ENCODE data around the gene CEP57L1.
A peak's percentile ranks its signal among the peaks of the same experiment; 100 is the strongest.
"Not testable (repeated sequence)": the region's sequence is repeated elsewhere in the genome, so short reads cannot be mapped to it uniquely, and the experiment has no call there.

Gene CEP57L1

GRCh38 chr6:109186012-109186411 lies 90.7 kb downstream of the CEP57L1 start:
- H3K36me3 ChIP-seq (ENCODE audit: control insufficient read depth in 4 of 4, insufficient read depth in 4 of 4, low read length in 3 of 4) = no peaks in the 10 kb centered on the region
- ChIA-PET CTCF (interaction anchor here (0.7 to 3.8 kb wide), 7 partner anchors 127 to 249 kb away, joined by 3 to 78 read pairs (median 6); partner anchors contain the start of gene CD164), POLR2A (interaction anchor here (3.6 kb wide), 1 partner anchor 197 kb away, joined by 19 read pairs; the partner anchor contains the start of gene CD164)
- peak in 2 of 3 donors; percentile 29 to 37 for DNase-seq
- peaks cover 13 to 58% (median 24%) of the 10 kb centered on the region in 4 experiments for H3K4me1 ChIP-seq (ENCODE audit: control extremely low read depth in 1 of 4, control insufficient read depth in 4 of 4, insufficient read depth in 4 of 4, low read length in 3 of 4)
- H3K27me3 ChIP-seq (replicated peaks in 2 of 5; ENCODE audit: control insufficient read depth in 4 of 5, insufficient read depth in 5 of 5, low read length in 4 of 5) = no peaks in the 10 kb centered on the region
- H3K9me3 ChIP-seq (ENCODE audit: control extremely low read depth in 1 of 5, control insufficient read depth in 4 of 5, insufficient read depth in 2 of 5, low read depth in 1 of 5, low read length in 4 of 5) = peaks cover 0 to under 1% (median 0%) of the 10 kb centered on the region in 5 experiments
- H3K4me3 ChIP-seq (ENCODE audit: control insufficient read depth in 1 of 7, extremely low read depth in 1 of 7, insufficient read depth in 4 of 7, low read depth in 2 of 7, low read length in 6 of 7) = no peak overlapping the region
- H3K27ac ChIP-seq (ENCODE audit: insufficient read depth in 1 of 2, low read depth in 1 of 2, low read length in 2 of 2, poor library complexity in 1 of 2, severe bottlenecking in 2 of 2) = no peak overlapping the region
- WGBS (ENCODE audit: insufficient coverage) = 0% methylated on average over 1 of the region's 3 CpGs

- H3K9me3 ChIP-seq (ENCODE audit: control extremely low read depth in 1 of 5, control insufficient read depth in 4 of 5, insufficient read depth in 2 of 5, low read depth in 1 of 5, low read length in 4 of 5) = peaks cover 0 to 12% (median 5%) of the 10 kb centered on the region in 5 experiments
- H3K36me3 ChIP-seq (ENCODE audit: control insufficient read depth in 4 of 4, insufficient read depth in 4 of 4, low read length in 3 of 4) = no peaks in the 10 kb centered on the region
- H3K4me1 ChIP-seq (ENCODE audit: control extremely low read depth in 1 of 4, control insufficient read depth in 4 of 4, insufficient read depth in 4 of 4, low read length in 3 of 4) = peaks cover 13 to 58% (median 24%) of the 10 kb centered on the region in 4 experiments
- H3K4me3 ChIP-seq (ENCODE audit: control insufficient read depth in 1 of 7, extremely low read depth in 1 of 7, insufficient read depth in 4 of 7, low read depth in 2 of 7, low read length in 6 of 7) = peak overlapping the region in 1 of 7 experiments; percentile 49
- ChIA-PET CTCF (interaction anchor here (0.5 to 3.8 kb wide), 35 partner anchors 11 to 339 kb away, joined by 3 to 78 read pairs (median 5); partner anchors contain the start of genes CD164 and CEP57L1), POLR2A (interaction anchor here (0.8 to 3.6 kb wide), 3 partner anchors 117 to 204 kb away, joined by 3 to 19 read pairs (median 4); partner anchors contain the start of gene CD164)
- 0% methylated on average over 3 of the region's 5 CpGs for WGBS (ENCODE audit: insufficient coverage)
- peak overlapping the region in 1 of 2 experiments; percentile 27 for H3K27ac ChIP-seq (ENCODE audit: insufficient read depth in 1 of 2, low read depth in 1 of 2, low read length in 2 of 2, poor library complexity in 1 of 2, severe bottlenecking in 2 of 2)
- DNase-seq = peak; percentile 60 to 74 (median 67)
- no peaks in the 10 kb centered on the region for H3K27me3 ChIP-seq (replicated peaks in 2 of 5; ENCODE audit: control insufficient read depth in 4 of 5, insufficient read depth in 5 of 5, low read length in 4 of 5)
Measured at GRCh38 chr6:109187399-109188114, 92.2 kb downstream of the CEP57L1 start.

GRCh38 chr6:109188115-109188411 lies 92.8 kb downstream of the CEP57L1 start:
- H3K36me3 ChIP-seq (ENCODE audit: control insufficient read depth in 4 of 4, insufficient read depth in 4 of 4, low read length in 3 of 4) = no peaks in the 10 kb centered on the region
- peaks cover 13 to 56% (median 24%) of the 10 kb centered on the region in 4 experiments for H3K4me1 ChIP-seq (ENCODE audit: control extremely low read depth in 1 of 4, control insufficient read depth in 4 of 4, insufficient read depth in 4 of 4, low read length in 3 of 4)
- H3K4me3 ChIP-seq (ENCODE audit: control insufficient read depth in 1 of 7, extremely low read depth in 1 of 7, insufficient read depth in 4 of 7, low read depth in 2 of 7, low read length in 6 of 7) = peak overlapping the region in 1 of 7 experiments; percentile 49
- H3K27me3 ChIP-seq (replicated peaks in 2 of 5; ENCODE audit: control insufficient read depth in 4 of 5, insufficient read depth in 5 of 5, low read length in 4 of 5) = no peaks in the 10 kb centered on the region
- WGBS (ENCODE audit: insufficient coverage) = 26% methylated on average over 5 of the region's 5 CpGs
- ChIA-PET CTCF (interaction anchor here (0.5 to 3.8 kb wide), 38 partner anchors 10 to 338 kb away, joined by 3 to 78 read pairs (median 5); partner anchors contain the start of genes CD164 and CEP57L1), POLR2A (interaction anchor here (0.8 to 3.6 kb wide), 3 partner anchors 117 to 203 kb away, joined by 3 to 19 read pairs (median 4); partner anchors contain the start of gene CD164)
- DNase-seq = no peak
- H3K9me3 ChIP-seq (ENCODE audit: control extremely low read depth in 1 of 5, control insufficient read depth in 4 of 5, insufficient read depth in 2 of 5, low read depth in 1 of 5, low read length in 4 of 5) = peaks cover 0 to 14% (median 5%) of the 10 kb centered on the region in 5 experiments
- no peak overlapping the region for H3K27ac ChIP-seq (ENCODE audit: insufficient read depth in 1 of 2, low read depth in 1 of 2, low read length in 2 of 2, poor library complexity in 1 of 2, severe bottlenecking in 2 of 2)

DNA sequence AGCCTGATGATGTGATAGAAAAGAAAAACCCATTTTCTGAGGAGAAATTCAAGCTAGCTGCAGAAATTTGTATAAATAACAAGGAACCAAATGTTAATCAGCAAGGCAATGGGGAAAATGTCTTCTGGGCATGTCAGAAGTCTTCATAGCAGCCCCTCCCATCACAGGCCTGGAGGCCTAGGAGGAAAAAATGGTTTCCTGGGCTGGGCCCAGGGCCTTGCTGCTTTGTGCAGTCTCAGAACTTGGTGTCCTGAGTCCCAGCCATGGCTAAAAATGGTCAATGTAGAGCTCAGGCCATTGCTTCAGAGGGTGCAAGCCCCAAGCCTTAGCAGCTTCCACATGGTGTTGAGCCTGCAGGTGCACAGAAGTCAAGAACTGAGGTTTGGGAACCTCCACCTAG lies 96.1 kb downstream of the CEP57L1 start:
- H3K4me3 ChIP-seq (ENCODE audit: control insufficient read depth in 1 of 7, extremely low read depth in 1 of 7, insufficient read depth in 4 of 7, low read depth in 2 of 7, low read length in 6 of 7); H3K27me3 ChIP-seq (replicated peaks in 2 of 5; ENCODE audit: control insufficient read depth in 4 of 5, insufficient read depth in 5 of 5, low read length in 4 of 5); H3K27ac ChIP-seq (ENCODE audit: insufficient read depth in 1 of 2, low read depth in 1 of 2, low read length in 2 of 2, poor library complexity in 1 of 2, severe bottlenecking in 2 of 2); H3K36me3 ChIP-seq (ENCODE audit: control insufficient read depth in 4 of 4, insufficient read depth in 4 of 4, low read length in 3 of 4); CTCF ChIA-PET; DNase-seq; POLR2A ChIA-PET: not testable (repeated sequence)
- peaks cover 0 to 15% (median 5%) of the 10 kb centered on the region in 5 experiments for H3K9me3 ChIP-seq (ENCODE audit: control extremely low read depth in 1 of 5, control insufficient read depth in 4 of 5, insufficient read depth in 2 of 5, low read depth in 1 of 5, low read length in 4 of 5)
- peaks cover 3 to 32% (median 8%) of the 10 kb centered on the region in 4 experiments for H3K4me1 ChIP-seq (ENCODE audit: control extremely low read depth in 1 of 4, control insufficient read depth in 4 of 4, insufficient read depth in 4 of 4, low read length in 3 of 4)

GRCh38 chr6:109192865-109193264 lies 97.6 kb downstream of the CEP57L1 start:
- WGBS (ENCODE audit: insufficient coverage) = 100% methylated on average over 2 of the region's 4 CpGs
- no peak for DNase-seq
- Histone ChIP-seq H3K9me3 (ENCODE audit: control extremely low read depth in 1 of 5, control insufficient read depth in 4 of 5, insufficient read depth in 2 of 5, low read depth in 1 of 5, low read length in 4 of 5) (peaks cover 0 to 15% (median 5%) of the 10 kb centered on the region in 5 experiments), H3K27ac (ENCODE audit: insufficient read depth in 1 of 2, low read depth in 1 of 2, low read length in 2 of 2, poor library complexity in 1 of 2, severe bottlenecking in 2 of 2) (no peak overlapping the region), H3K4me1 (ENCODE audit: control extremely low read depth in 1 of 4, control insufficient read depth in 4 of 4, insufficient read depth in 4 of 4, low read length in 3 of 4) (peaks cover 0 to 17% (median 3%) of the 10 kb centered on the region in 4 experiments), H3K27me3 (replicated peaks in 2 of 5; ENCODE audit: control insufficient read depth in 4 of 5, insufficient read depth in 5 of 5, low read length in 4 of 5) (no peaks in the 10 kb centered on the region), H3K4me3 (ENCODE audit: control insufficient read depth in 1 of 7, extremely low read depth in 1 of 7, insufficient read depth in 4 of 7, low read depth in 2 of 7, low read length in 6 of 7) (no peak overlapping the region), H3K36me3 (ENCODE audit: control insufficient read depth in 4 of 4, insufficient read depth in 4 of 4, low read length in 3 of 4) (no peaks in the 10 kb centered on the region)
- CTCF ChIA-PET = interaction anchor here (1.4 kb wide), 1 partner anchor 186 kb away, joined by 3 read pairs; no protein-coding TSS in a partner anchor
- POLR2A ChIA-PET = no interaction called here

DNA sequence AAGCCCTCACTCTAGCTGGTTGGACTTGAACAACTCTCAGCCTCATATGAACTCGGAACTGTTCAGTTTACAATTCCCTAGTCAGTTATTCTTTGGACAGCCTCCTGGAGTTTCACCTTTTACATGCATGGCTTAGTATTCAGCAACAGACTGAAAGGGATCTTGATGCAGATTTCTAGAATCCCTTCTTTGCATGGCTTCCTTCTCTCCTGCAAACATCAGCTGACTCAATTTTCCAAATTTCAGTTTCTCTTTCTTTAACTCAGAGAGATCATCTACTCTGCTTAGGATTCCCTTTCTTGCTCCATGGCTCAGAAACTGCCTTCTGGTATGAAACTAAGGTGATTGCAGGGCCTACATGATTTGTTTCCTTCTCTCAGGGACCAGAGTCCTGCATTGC lies 99.6 kb downstream of the CEP57L1 start:
- Histone ChIP-seq H3K4me3 (ENCODE audit: control insufficient read depth in 1 of 7, extremely low read depth in 1 of 7, insufficient read depth in 4 of 7, low read depth in 2 of 7, low read length in 6 of 7) (no peak overlapping the region), H3K4me1 (ENCODE audit: control extremely low read depth in 1 of 4, control insufficient read depth in 4 of 4, insufficient read depth in 4 of 4, low read length in 3 of 4) (peaks cover 0 to 6% (median 2%) of the 10 kb centered on the region in 4 experiments), H3K9me3 (ENCODE audit: control extremely low read depth in 1 of 5, control insufficient read depth in 4 of 5, insufficient read depth in 2 of 5, low read depth in 1 of 5, low read length in 4 of 5) (peaks cover 0 to 15% (median 5%) of the 10 kb centered on the region in 5 experiments), H3K27me3 (replicated peaks in 2 of 5; ENCODE audit: control insufficient read depth in 4 of 5, insufficient read depth in 5 of 5, low read length in 4 of 5) (no peaks in the 10 kb centered on the region), H3K27ac (ENCODE audit: insufficient read depth in 1 of 2, low read depth in 1 of 2, low read length in 2 of 2, poor library complexity in 1 of 2, severe bottlenecking in 2 of 2) (no peak overlapping the region), H3K36me3 (ENCODE audit: control insufficient read depth in 4 of 4, insufficient read depth in 4 of 4, low read length in 3 of 4) (no peaks in the 10 kb centered on the region)
- ChIA-PET CTCF (interaction anchor here (1.2 to 1.7 kb wide), 4 partner anchors 12 to 359 kb away, joined by 3 to 4 read pairs (median 4); no protein-coding TSS in a partner anchor), POLR2A (no interaction called here)
- DNase-seq = no peak
- 83% methylated on average over 1 of the region's 1 CpG for WGBS (ENCODE audit: insufficient coverage)

- DNase-seq = no peak
- H3K4me3 ChIP-seq (ENCODE audit: control insufficient read depth in 1 of 7, extremely low read depth in 1 of 7, insufficient read depth in 4 of 7, low read depth in 2 of 7, low read length in 6 of 7) = no peak overlapping the region
- 80% methylated on average over 1 of the region's 1 CpG for WGBS (ENCODE audit: insufficient coverage)
- no peak overlapping the region for H3K27ac ChIP-seq (ENCODE audit: insufficient read depth in 1 of 2, low read depth in 1 of 2, low read length in 2 of 2, poor library complexity in 1 of 2, severe bottlenecking in 2 of 2)
- no peaks in the 10 kb centered on the region for H3K36me3 ChIP-seq (ENCODE audit: control insufficient read depth in 4 of 4, insufficient read depth in 4 of 4, low read length in 3 of 4)
- no peaks in the 10 kb centered on the region for H3K27me3 ChIP-seq (replicated peaks in 2 of 5; ENCODE audit: control insufficient read depth in 4 of 5, insufficient read depth in 5 of 5, low read length in 4 of 5)
- peaks cover 0 to 5% (median 0%) of the 10 kb centered on the region in 5 experiments for H3K9me3 ChIP-seq (ENCODE audit: control extremely low read depth in 1 of 5, control insufficient read depth in 4 of 5, insufficient read depth in 2 of 5, low read depth in 1 of 5, low read length in 4 of 5)
- ChIA-PET CTCF (interaction anchor here (1.4 to 4.2 kb wide), 3 partner anchors 9 to 188 kb away, joined by 3 to 20 read pairs (median 4); no protein-coding TSS in a partner anchor), POLR2A (no interaction called here)
- peaks cover 0 to 5% (median 2%) of the 10 kb centered on the region in 4 experiments for H3K4me1 ChIP-seq (ENCODE audit: control extremely low read depth in 1 of 4, control insufficient read depth in 4 of 4, insufficient read depth in 4 of 4, low read length in 3 of 4)
Measured at GRCh38 chr6:109197061-109197460, 101.8 kb downstream of the CEP57L1 start.
